ENCODE results near the gene METTL22. TPM values are rescaled to one million over a fixed set of nuclear protein-coding genes. Genes with fewer than 3 reads are reported as not detected.

Gene METTL22
- total RNA-seq, 4 donors from 2014 or later = 20.2 to 70.3 (median 45.4) TPM

Small RNA genes lying within 50 kb of the gene (small RNA-seq; reads per million reads assigned to genes)
- not detected for gene RN7SL743P

Other genes starting within 250 kb of the METTL22 start
- gene TMEM114, start 31.2 kb upstream of the METTL22 start, total RNA-seq = not detected
- 10 to 100 TPM in 1 of 4 donors, 1 to 10 TPM in 3; 1.0 to 11.0 (median 6.7) TPM for gene ABAT, start 52.9 kb downstream of the METTL22 start, total RNA-seq
- gene TMEM186, start 175.9 kb downstream of the METTL22 start, total RNA-seq = 1 to 10 TPM; 6.1 to 9.1 (median 8.3) TPM
- gene PMM2, start 176.1 kb downstream of the METTL22 start, total RNA-seq = 10 to 100 TPM; 19.0 to 41.6 (median 27.5) TPM
- 10 to 100 TPM; 20.0 to 79.2 (median 67.4) TPM for gene CARHSP1, start 247.3 kb downstream of the METTL22 start, total RNA-seq